PFSK-1 (cell line): Measurements from ENCODE around the gene CFAP97D2.

Experiments
- FOXP2 ChIP-seq: optimal IDR thresholded peaks from 2 replicates; pipeline ENCODE3; 2011; ENCODE audit warnings: borderline replicate concordance, control low read depth, inconsistent platforms; ENCODE audit not compliant: insufficient read depth; ENCODE audit errors: extremely low read length, extremely low read depth
- POLR2AphosphoS5 ChIP-seq: IDR thresholded peaks from 2 replicates; pipeline ENCODE4 v1.6.1; 2012; ENCODE audit warnings: low read depth, mild to moderate bottlenecking, control low read depth, low read length, moderate library complexity
- REST ChIP-seq, 2 experiments: IDR thresholded peaks; 2 replicates each; pipeline versions ENCODE4 v1.6.1 to v1.8.0; 2011 to 2012; ENCODE audit warnings: low read depth in 2 of 2, low read length in 2 of 2, control low read depth in 1 of 2, inconsistent platforms in 1 of 2, mild to moderate bottlenecking in 1 of 2, moderate library complexity in 1 of 2; ENCODE audit not compliant: insufficient read depth in 1 of 2
- SIN3A ChIP-seq: IDR thresholded peaks from 2 replicates; pipeline ENCODE4 v1.6.1; 2012; ENCODE audit warnings: mild to moderate bottlenecking, low read length, moderate library complexity, borderline replicate concordance; ENCODE audit not compliant: insufficient read depth
- TAF1 ChIP-seq: IDR thresholded peaks from 2 replicates; pipeline ENCODE4 v1.6.1; 2012; ENCODE audit warnings: low read length, control low read depth, borderline replicate concordance; ENCODE audit not compliant: insufficient read depth

Gene CFAP97D2

GRCh38 chr13:114177245-114178010 lies 1.6 kb upstream of the CFAP97D2 start:
- TF ChIP-seq TAF1 (no peak), POLR2AphosphoS5 (no peak), REST (IDR thresholded peaks at IDR 0.05; ENCODE audit: insufficient read depth in 1 of 2, low read depth in 2 of 2, low read length in 2 of 2) (no peak), SIN3A (no peak), FOXP2 (no peak)

DNA sequence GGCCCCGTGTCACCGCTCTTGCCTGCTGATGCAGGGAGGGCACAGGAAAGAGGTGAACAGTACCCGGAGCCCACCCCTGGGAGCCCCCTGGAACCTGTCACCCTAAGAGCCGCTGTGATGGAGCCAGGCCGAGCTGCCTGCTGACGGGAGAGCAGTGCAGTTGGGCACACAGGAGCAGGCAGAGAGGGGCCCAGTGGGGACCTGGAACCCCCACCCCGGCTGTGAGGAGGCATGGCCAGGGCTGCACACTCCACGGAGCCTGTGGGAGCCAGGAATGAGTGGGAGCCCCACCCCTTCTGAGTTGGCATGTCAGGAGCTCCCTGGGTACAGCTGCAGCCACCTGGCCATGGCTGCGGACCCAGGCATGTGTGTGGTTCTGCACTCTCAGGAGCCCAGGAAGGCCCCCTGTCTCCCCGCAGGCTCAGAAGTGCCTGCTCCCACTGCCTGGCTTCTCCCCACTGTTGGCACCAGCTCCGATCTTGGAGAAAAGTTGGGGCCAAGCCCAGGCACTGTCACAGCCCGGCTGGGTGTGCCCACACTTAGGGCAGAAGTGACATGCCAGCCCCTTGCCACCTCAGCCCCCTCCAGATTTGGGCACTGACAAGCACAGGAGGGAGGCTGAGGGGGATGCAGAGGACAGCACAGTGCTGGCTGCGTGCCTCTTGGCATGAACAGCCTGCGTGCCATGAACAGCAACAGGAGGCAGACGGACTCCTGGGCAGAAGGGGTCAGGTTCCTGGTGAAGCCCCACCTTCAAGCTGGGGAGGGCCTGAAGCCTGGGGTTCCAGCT lies 6.3 kb downstream of the CFAP97D2 start:
- no peak for TF ChIP-seq FOXP2
- no peak for TF ChIP-seq TAF1
- TF ChIP-seq REST (IDR thresholded peaks at IDR 0.05; ENCODE audit: insufficient read depth in 1 of 2, low read depth in 2 of 2, low read length in 2 of 2) = no peak
- no peak for TF ChIP-seq POLR2AphosphoS5
- TF ChIP-seq SIN3A = no peak

DNA sequence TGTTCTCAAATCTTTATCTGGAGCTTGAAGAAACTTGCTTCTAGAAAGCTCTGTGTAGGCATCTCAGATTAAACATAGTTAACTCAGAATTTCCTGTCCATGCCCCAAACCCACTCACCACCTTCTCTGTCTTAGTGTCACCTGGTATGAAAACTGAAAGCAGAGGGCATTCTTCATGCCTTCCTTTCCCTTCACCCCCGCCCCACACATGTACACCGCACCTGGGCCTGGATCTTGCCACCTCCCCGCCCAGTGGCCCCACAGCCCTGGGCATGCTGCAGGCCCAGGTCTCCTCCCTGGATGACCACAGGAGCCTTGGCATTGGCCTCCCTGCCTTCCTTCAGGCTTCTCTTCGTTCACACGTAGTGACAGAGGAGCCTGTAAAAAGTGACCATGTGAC lies 15.8 kb downstream of the CFAP97D2 start:
- no peak for TF ChIP-seq TAF1
- TF ChIP-seq FOXP2 = no peak
- TF ChIP-seq SIN3A = no peak
- TF ChIP-seq POLR2AphosphoS5 = no peak
- no peak for TF ChIP-seq REST (IDR thresholded peaks at IDR 0.05; ENCODE audit: insufficient read depth in 1 of 2, low read depth in 2 of 2, low read length in 2 of 2)

GRCh38 chr13:114196629-114197028 lies 17.6 kb downstream of the CFAP97D2 start:
- TF ChIP-seq POLR2AphosphoS5 (no peak), TAF1 (no peak), REST (IDR thresholded peaks at IDR 0.05; ENCODE audit: insufficient read depth in 1 of 2, low read depth in 2 of 2, low read length in 2 of 2) (no peak), FOXP2 (no peak), SIN3A (no peak)

- TF ChIP-seq REST (IDR thresholded peaks at IDR 0.05; ENCODE audit: insufficient read depth in 1 of 2, low read depth in 2 of 2, low read length in 2 of 2) (no peak), POLR2AphosphoS5 (no peak), TAF1 (no peak), SIN3A (no peak), FOXP2 (no peak)
Observed at GRCh38 chr13:114198556-114198955, 19.5 kb downstream of the CFAP97D2 start.
